Measurements from ENCODE around the gene WSB1. TPM values are rescaled to one million over a fixed set of nuclear protein-coding genes. Genes with fewer than 3 reads are reported as not detected.

WSB1 gene
- total and polyA plus RNA-seq, 2 experiments from 2014 or later = 101 to 108 TPM

GRCh38 chr17:27362503-27362902, 68.6 kb downstream of the WSB1 start:
- Histone ChIP-seq H3F3A (replicated peaks; ENCODE audit: low read depth) (no peaks in the 10 kb centered on the region), H3K4me1 (ENCODE audit: insufficient read depth) (no peaks in the 10 kb centered on the region), H3K27ac (ENCODE audit: low read depth) (no peak overlapping the region), H3K9me2 (ENCODE audit: insufficient read depth) (no peaks in the 10 kb centered on the region), H3K4me2 (no peak overlapping the region), H2AFZ (no peak overlapping the region), H3K79me2 (replicated peaks; ENCODE audit: insufficient read depth) (no peaks in the 10 kb centered on the region), H3K27me3 (ENCODE audit: insufficient read depth) (no peaks in the 10 kb centered on the region), H3K4me3 (no peak overlapping the region), H4K20me1 (replicated peaks; ENCODE audit: insufficient read depth) (no peaks in the 10 kb centered on the region), H3K36me3 (ENCODE audit: insufficient read depth) (no peaks in the 10 kb centered on the region)
- Mint-ChIP-seq H3K4me1 (peaks cover 5% of the 10 kb centered on the region; the same call in 2 of the 3 replicates), H3K4me3 (no peak overlapping the region), H3K27me3 (ENCODE audit: insufficient read depth, low read depth, poor library complexity) (peaks cover 7% of the 10 kb centered on the region), H3K27ac (no peak overlapping the region), H3K9me3 (no peaks in the 10 kb centered on the region), H3K36me3 (ENCODE audit: low read depth) (no peaks in the 10 kb centered on the region)
- no peak for TF ChIP-seq STAT1 (IDR thresholded peaks at IDR 0.05; ENCODE audit: unreplicated experiment)
- TF ChIP-seq ZNF331 (CRISPR knock-in tag; IDR thresholded peaks at IDR 0.05; ENCODE audit: low read depth) = no peak
- no peak for TF ChIP-seq NANOG (IDR thresholded peaks at IDR 0.05; ENCODE audit: borderline replicate concordance)
- TF ChIP-seq POLR2AphosphoS5 (IDR thresholded peaks at IDR 0.05; ENCODE audit: low read depth) = no peak
- TF ChIP-seq ZNF462 (CRISPR knock-in tag; IDR thresholded peaks at IDR 0.05) = no peak
- TF ChIP-seq EZH2 (IDR thresholded peaks at IDR 0.05; ENCODE audit: low read depth, unreplicated experiment) = no peak
- no peak for TF ChIP-seq ZNF114 (CRISPR knock-in tag; IDR thresholded peaks at IDR 0.05)
- ATAC-seq (no peak), DNase-seq (ENCODE audit: low spot score) (no peak)

GRCh38 chr17:27362909-27363308, 69.0 kb downstream of the WSB1 start:
- Histone ChIP-seq H3K4me2 (no peak overlapping the region), H3F3A (replicated peaks; ENCODE audit: low read depth) (no peaks in the 10 kb centered on the region), H3K9me2 (ENCODE audit: insufficient read depth) (no peaks in the 10 kb centered on the region), H3K27ac (ENCODE audit: low read depth) (no peak overlapping the region), H4K20me1 (replicated peaks; ENCODE audit: insufficient read depth) (no peaks in the 10 kb centered on the region), H3K36me3 (ENCODE audit: insufficient read depth) (no peaks in the 10 kb centered on the region), H3K4me3 (no peak overlapping the region), H3K4me1 (ENCODE audit: insufficient read depth) (no peaks in the 10 kb centered on the region), H3K79me2 (replicated peaks; ENCODE audit: insufficient read depth) (no peaks in the 10 kb centered on the region), H3K27me3 (ENCODE audit: insufficient read depth) (no peaks in the 10 kb centered on the region), H2AFZ (no peak overlapping the region)
- no peak overlapping the region for H3K4me3 Mint-ChIP-seq
- peaks cover 9% of the 10 kb centered on the region; the same call in 2 of the 3 replicates for H3K4me1 Mint-ChIP-seq
- H3K9me3 Mint-ChIP-seq = no peaks in the 10 kb centered on the region
- DNase-seq (ENCODE audit: low spot score) = no peak
- H3K27ac Mint-ChIP-seq = no peak overlapping the region
- ATAC-seq = no peak
- peaks cover 7% of the 10 kb centered on the region for H3K27me3 Mint-ChIP-seq (ENCODE audit: insufficient read depth, low read depth, poor library complexity)
- H3K36me3 Mint-ChIP-seq (ENCODE audit: low read depth) = no peaks in the 10 kb centered on the region
- no peak for TF ChIP-seq ETS1 (IDR thresholded peaks at IDR 0.05)
- TF ChIP-seq NANOG (IDR thresholded peaks at IDR 0.05; ENCODE audit: borderline replicate concordance) = no peak
- no peak for TF ChIP-seq POLR2AphosphoS5 (IDR thresholded peaks at IDR 0.05; ENCODE audit: low read depth)
- TF ChIP-seq REST (IDR thresholded peaks at IDR 0.05; ENCODE audit: unreplicated experiment) = no peak
- no peak for TF ChIP-seq EZH2phosphoT487 (IDR thresholded peaks at IDR 0.05; ENCODE audit: unreplicated experiment)

Data from GM23338 (cell line).